Keratinocyte (primary cell): Measurements from ENCODE around the gene AGAP1. TPM values are rescaled to one million over a fixed set of nuclear protein-coding genes. Genes with fewer than 3 reads are reported as not detected.

Experiments
- DNase-seq: peaks from one replicate; pipeline ENCODE4 v3.0.0-alpha.2; 2011; ENCODE audit warnings: low read depth, missing footprints, low spot score
- FAIRE-seq: peaks from 2 replicates; lab custom pipeline; 2011; peaks lifted over from hg19 to GRCh38; lab: Jason Lieb, UNC
- H2AFZ ChIP-seq: 2 replicates; pipeline ENCODE4 v1.6.0; 2012; ENCODE audit warnings: low read length, control low read depth, inconsistent platforms; ENCODE audit not compliant: control insufficient read depth
- H3K27ac ChIP-seq: 2 replicates; pipeline ENCODE4 v1.5.1; 2011; ENCODE audit warnings: low read length; ENCODE audit not compliant: control insufficient read depth, insufficient read depth
- H3K27me3 ChIP-seq: 3 replicates; pipeline ENCODE4 v1.6.0; 2011; ENCODE audit warnings: low read length; ENCODE audit not compliant: control insufficient read depth, insufficient read depth; ENCODE audit errors: extremely low read depth
- H3K36me3 ChIP-seq, 2 experiments: 2 replicates in 1 of 2; 3 replicates in 1 of 2; pipeline ENCODE4 v1.5.1; 2011; ENCODE audit warnings: low read length in 2 of 2, mild to moderate bottlenecking in 1 of 2; ENCODE audit not compliant: control insufficient read depth in 2 of 2, insufficient read depth in 2 of 2; ENCODE audit errors: extremely low read depth in 1 of 2
- H3K4me1 ChIP-seq: 3 replicates; pipeline ENCODE4 v1.5.1; 2011; ENCODE audit warnings: low read length; ENCODE audit not compliant: control insufficient read depth, insufficient read depth; ENCODE audit errors: extremely low read depth
- H3K4me2 ChIP-seq: 3 replicates; pipeline ENCODE4 v1.6.0; 2011; ENCODE audit warnings: low read depth, low read length; ENCODE audit not compliant: control insufficient read depth, insufficient read depth; ENCODE audit errors: extremely low read depth
- H3K4me3 ChIP-seq, 3 experiments: fragments of 200-600 bp in 1 of 3; sonication (generic) in 1 of 3; 2 replicates in 2 of 3; 3 replicates in 1 of 3; pipeline ENCODE4 v1.5.1; 2011 to 2016; ENCODE audit warnings: low read length in 3 of 3, mild to moderate bottlenecking in 3 of 3, control low read depth in 2 of 3, inconsistent platforms in 1 of 3, low read depth in 1 of 3, mixed read lengths in 1 of 3, mixed run types in 1 of 3, moderate library complexity in 1 of 3; ENCODE audit not compliant: control insufficient read depth in 2 of 3, insufficient read depth in 2 of 3; ENCODE audit errors: extremely low read depth in 1 of 3
- H3K79me2 ChIP-seq: 2 replicates; pipeline ENCODE4 v1.6.0; 2012; ENCODE audit warnings: low read length; ENCODE audit not compliant: control insufficient read depth, insufficient read depth
- H3K9ac ChIP-seq: 3 replicates; pipeline ENCODE4 v1.6.0; 2011; ENCODE audit warnings: low read length; ENCODE audit not compliant: control insufficient read depth, insufficient read depth; ENCODE audit errors: extremely low read depth
- H3K9me1 ChIP-seq: 3 replicates; pipeline ENCODE4 v1.6.0; 2011; ENCODE audit warnings: low read length; ENCODE audit not compliant: control insufficient read depth, insufficient read depth; ENCODE audit errors: extremely low read depth
- H3K9me3 ChIP-seq: 2 replicates; pipeline ENCODE4 v1.5.1; 2012; ENCODE audit warnings: low read depth, low read length; ENCODE audit not compliant: control insufficient read depth
- H4K20me1 ChIP-seq: 3 replicates; pipeline ENCODE4 v1.6.0; 2011; ENCODE audit warnings: low read length; ENCODE audit not compliant: control insufficient read depth, insufficient read depth; ENCODE audit errors: extremely low read depth
- EZH2 ChIP-seq: IDR thresholded peaks from one replicate; pipeline ENCODE4 v1.6.1; 2012; ENCODE audit warnings: inconsistent platforms, mild to moderate bottlenecking, low read length, moderate library complexity
- dilution Hi-C: fragments of 300-500 bp; cut with MboI; formaldehyde crosslinking; loops from one replicate; pipeline ENCODE4 v1.7.0; 2020; ENCODE audit warnings: low sequenced_read_pairs; ENCODE audit not compliant: extremely low pct_ligation_motif_present
- polyA plus RNA-seq, 5 experiments: library from polyadenylated mRNA; depleted of rRNA in 3 of 5; stranded (reverse) in 3 of 5; stranded (forward) in 1 of 5; unstranded in 1 of 5; fragments of >200 nt; gene quantifications; 1 replicate in 1 of 5; 2 replicates in 3 of 5; 3 replicates in 1 of 5; pipeline versions ENCODE4 v1.2.1 to v1.2.3, GENCODE V29; 2011 to 2012; ENCODE audit warnings: missing spikeins in 2 of 5, low read depth in 1 of 5, low replicate concordance in 1 of 5
- TF ChIP-seq, protein P1 (sequence below), 3 experiments: IDR thresholded peaks in 1 of 3; conservative IDR thresholded peaks in 1 of 3; optimal IDR thresholded peaks in 1 of 3; 2 replicates in 2 of 3; 3 replicates in 1 of 3; pipeline versions ENCODE3 to v1.5.1; 2011; ENCODE audit warnings: low read length in 3 of 3, mild to moderate bottlenecking in 3 of 3, moderate library complexity in 2 of 3, control low read depth in 1 of 3, inconsistent platforms in 1 of 3; ENCODE audit not compliant: insufficient read depth in 2 of 3; ENCODE audit errors: extremely low read depth in 1 of 3

AGAP1 gene
- polyA plus RNA-seq, 1 donor (not counting 4 experiments of a cell fraction or from before 2014, with no cell fraction given), result 12.6 TPM

DNA sequence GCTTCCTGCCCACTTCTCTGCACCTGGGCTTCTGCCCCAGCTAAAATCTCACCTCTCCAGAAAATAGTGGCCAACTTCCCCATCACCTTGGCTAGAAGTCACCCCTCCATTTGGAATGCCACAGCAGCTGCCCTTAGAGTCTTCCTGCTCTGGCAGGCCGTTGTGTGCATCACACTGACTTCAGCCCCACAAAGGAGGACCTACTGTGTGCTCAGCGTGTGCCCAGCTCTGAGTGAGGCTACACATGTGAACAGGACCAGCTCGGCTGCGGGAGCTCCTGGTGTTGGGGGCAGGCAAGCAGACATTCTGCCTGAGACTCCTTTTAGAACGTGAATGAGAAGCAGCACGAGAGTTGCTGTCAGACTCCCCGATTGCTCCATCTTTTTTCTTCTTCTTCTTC lies 78.7 kb downstream of the AGAP1 start:
- Histone ChIP-seq H3K4me3 (no peak overlapping the region), H3K4me2 (no peak overlapping the region), H3K9me3 (no peaks in the 10 kb centered on the region), H4K20me1 (peaks cover 29% of the 10 kb centered on the region), H3K4me1 (peaks cover 10% of the 10 kb centered on the region), H3K27ac (no peak overlapping the region), H2AFZ (no peak overlapping the region), H3K36me3 (no peaks in the 10 kb centered on the region), H3K27me3 (no peaks in the 10 kb centered on the region), H3K9ac (no peak overlapping the region), H3K9me1 (peaks cover 2% of the 10 kb centered on the region), H3K79me2 (peaks cover 33% of the 10 kb centered on the region)
- no peak for TF ChIP-seq EZH2
- TF ChIP-seq, protein P1, sequence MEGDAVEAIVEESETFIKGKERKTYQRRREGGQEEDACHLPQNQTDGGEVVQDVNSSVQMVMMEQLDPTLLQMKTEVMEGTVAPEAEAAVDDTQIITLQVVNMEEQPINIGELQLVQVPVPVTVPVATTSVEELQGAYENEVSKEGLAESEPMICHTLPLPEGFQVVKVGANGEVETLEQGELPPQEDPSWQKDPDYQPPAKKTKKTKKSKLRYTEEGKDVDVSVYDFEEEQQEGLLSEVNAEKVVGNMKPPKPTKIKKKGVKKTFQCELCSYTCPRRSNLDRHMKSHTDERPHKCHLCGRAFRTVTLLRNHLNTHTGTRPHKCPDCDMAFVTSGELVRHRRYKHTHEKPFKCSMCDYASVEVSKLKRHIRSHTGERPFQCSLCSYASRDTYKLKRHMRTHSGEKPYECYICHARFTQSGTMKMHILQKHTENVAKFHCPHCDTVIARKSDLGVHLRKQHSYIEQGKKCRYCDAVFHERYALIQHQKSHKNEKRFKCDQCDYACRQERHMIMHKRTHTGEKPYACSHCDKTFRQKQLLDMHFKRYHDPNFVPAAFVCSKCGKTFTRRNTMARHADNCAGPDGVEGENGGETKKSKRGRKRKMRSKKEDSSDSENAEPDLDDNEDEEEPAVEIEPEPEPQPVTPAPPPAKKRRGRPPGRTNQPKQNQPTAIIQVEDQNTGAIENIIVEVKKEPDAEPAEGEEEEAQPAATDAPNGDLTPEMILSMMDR (optimal IDR thresholded peaks at IDR 0.05 in 1 of 3, IDR thresholded peaks at IDR 0.05 in 1 of 3, conservative IDR thresholded peaks at IDR 0.05 in 1 of 3; ENCODE audit: extremely low read depth in 1 of 3, insufficient read depth in 2 of 3, low read length in 3 of 3), result no peak
- FAIRE-seq (no peak), DNase-seq (no peak)
- dilution Hi-C loops, result no loop called here

DNA sequence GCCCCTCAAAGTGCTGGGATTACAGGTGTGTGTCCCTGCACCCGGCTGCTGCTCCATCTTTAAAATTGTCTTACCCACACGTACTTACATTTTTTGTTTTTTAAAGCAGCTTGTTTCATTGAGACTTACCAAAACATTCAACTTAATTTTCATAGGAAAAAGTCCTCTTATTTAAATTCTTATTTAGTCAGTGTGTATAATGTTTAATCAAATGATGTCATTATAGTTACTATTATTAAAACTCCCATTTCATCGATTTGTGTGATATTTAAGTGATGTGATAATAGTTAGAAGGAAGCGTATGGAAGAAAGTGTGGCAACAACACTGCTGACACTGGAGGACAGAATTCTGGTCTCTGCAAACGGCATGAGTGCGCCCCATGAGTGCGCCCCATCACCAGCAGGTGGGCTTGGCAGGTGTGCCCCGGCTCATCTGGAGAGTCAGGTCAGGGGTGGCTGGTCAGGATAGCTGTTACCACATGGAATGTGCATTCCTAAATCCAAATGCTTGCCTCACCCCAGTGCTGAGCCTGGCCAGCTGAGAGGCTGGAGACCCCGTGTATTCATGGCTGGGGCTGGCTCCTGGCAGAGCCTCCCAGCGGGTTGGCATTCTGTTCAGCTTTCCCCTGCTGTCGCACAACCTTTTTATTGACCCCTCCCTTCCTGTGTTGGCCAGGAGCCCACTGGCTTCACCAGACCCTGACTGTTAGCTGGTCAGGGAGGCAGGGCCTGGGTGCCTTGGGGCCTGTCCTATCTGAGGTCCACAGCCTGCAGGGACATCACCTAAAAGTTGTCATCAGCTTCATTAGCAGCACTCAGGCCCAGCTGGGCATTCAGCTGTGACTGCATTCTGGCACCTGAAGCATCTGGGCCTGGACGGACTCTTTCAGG lies 79.7 kb downstream of the AGAP1 start:
- no peak overlapping the region for H2AFZ ChIP-seq
- no peak for DNase-seq
- H3K9me3 ChIP-seq, result no peaks in the 10 kb centered on the region
- dilution Hi-C loops, result no loop called here
- no peaks in the 10 kb centered on the region for H3K27me3 ChIP-seq
- no peak overlapping the region for H3K9ac ChIP-seq
- H3K9me1 ChIP-seq, result peaks cover 2% of the 10 kb centered on the region
- H3K4me1 ChIP-seq, result peaks cover 10% of the 10 kb centered on the region
- no peak overlapping the region for H3K4me3 ChIP-seq
- TF ChIP-seq EZH2, result no peak
- TF ChIP-seq, protein P1 (optimal IDR thresholded peaks at IDR 0.05 in 1 of 3, IDR thresholded peaks at IDR 0.05 in 1 of 3, conservative IDR thresholded peaks at IDR 0.05 in 1 of 3; ENCODE audit: extremely low read depth in 1 of 3, insufficient read depth in 2 of 3, low read length in 3 of 3), result no peak
- H3K27ac ChIP-seq, result no peak overlapping the region
- peaks cover 32% of the 10 kb centered on the region for H4K20me1 ChIP-seq
- H3K79me2 ChIP-seq, result peaks cover 39% of the 10 kb centered on the region
- no peaks in the 10 kb centered on the region for H3K36me3 ChIP-seq
- H3K4me2 ChIP-seq, result no peak overlapping the region
- FAIRE-seq, result no peak
